HepG2 (cell line): ENCODE results near the gene ARHGAP9. TPM values are rescaled to one million over a fixed set of nuclear protein-coding genes. Genes with fewer than 3 reads are reported as not detected.
"Not testable (repeated sequence)": the region's sequence is repeated elsewhere in the genome, so short reads cannot be mapped to it uniquely, and the experiment has no call there.

Experiments used
- ATAC-seq: fragments of 200-7000 bp; cut with Tn5 transposase; 3 replicates; pipeline ENCODE4 v1.9.1; 2020; ENCODE audit warnings: mild to moderate bottlenecking, moderate library complexity
- BruUV-seq: library from RNA; stranded (reverse); fragments of 400-500 nt; replicated peaks from 2 replicates; lab custom pipeline; 2021; lab: Mats Ljungman, UMichigan
- CTCF ChIA-PET: fragments of 300-600 bp; formaldehyde crosslinking; extraction: SDS; loops from one replicate; lab custom pipeline; 2021; ENCODE audit warnings: low total read pairs, inconsistent platforms, low intra/inter-chr PET ratio; lab: Yijun Ruan, JAX
- POLR2A ChIA-PET: fragments of 350-600 bp; sonication (Branson Sonifier 250); formaldehyde crosslinking; loops from one replicate; lab custom pipeline; 2020; ENCODE audit warnings: antibody characterized with exemption, inconsistent platforms; lab: Yijun Ruan, JAX
- DNase-seq: peaks from one replicate; pipeline ENCODE4 v3.0.0-alpha.2; 2015; ENCODE audit warnings: low spot score
- FAIRE-seq: peaks from 3 replicates; lab custom pipeline; 2011; peaks lifted over from hg19 to GRCh38; lab: Jason Lieb, UNC
- H2AFZ ChIP-seq: one replicate; pipeline ENCODE4 v1.6.1; 2011; ENCODE audit warnings: low read length, inconsistent platforms
- H3K27ac ChIP-seq: fragments of 300-600 bp; 3 replicates; pipeline ENCODE4 v1.8.0; 2011; ENCODE audit warnings: mixed run types, mild to moderate bottlenecking, mixed read lengths, low read length, inconsistent platforms; ENCODE audit not compliant: insufficient read depth; ENCODE audit errors: extremely low read length
- H3K27me3 ChIP-seq, 2 experiments: fragments of 200-600 bp in 1 of 2; 2 replicates in 1 of 2; 3 replicates in 1 of 2; pipeline versions ENCODE4 v1.6.0 to v1.8.0; 2011; ENCODE audit warnings: low read length in 2 of 2, mild to moderate bottlenecking in 2 of 2, moderate library complexity in 2 of 2, inconsistent platforms in 1 of 2; ENCODE audit not compliant: insufficient read depth in 2 of 2, control insufficient read depth in 1 of 2
- H3K36me3 ChIP-seq, 2 experiments: fragments of 200-600 bp in 1 of 2; replicated peaks in 1 of 2; 2 replicates in 1 of 2; 3 replicates in 1 of 2; pipeline versions ENCODE4 v1.5.1 to v1.8.0; 2011; ENCODE audit warnings: low read length in 2 of 2, inconsistent platforms in 1 of 2; ENCODE audit not compliant: insufficient read depth in 2 of 2, control insufficient read depth in 1 of 2
- H3K4me1 ChIP-seq: 2 replicates; pipeline ENCODE4 v1.5.1; 2012; ENCODE audit warnings: low read length, inconsistent platforms; ENCODE audit not compliant: insufficient read depth
- H3K4me2 ChIP-seq: 2 replicates; pipeline ENCODE4 v1.6.0; 2011; ENCODE audit warnings: low read depth, low read length, inconsistent platforms
- H3K4me3 ChIP-seq, 3 experiments: fragments of 200-600 bp in 1 of 3; sonication (generic), shearing (Covaris generic) in 1 of 3; replicated peaks in 1 of 3; 2 replicates each; pipeline ENCODE4 v1.5.1; 2011 to 2016; ENCODE audit warnings: low read length in 3 of 3, inconsistent platforms in 2 of 3, low read depth in 2 of 3, mild to moderate bottlenecking in 2 of 3, control low read depth in 1 of 3, mixed read lengths in 1 of 3; ENCODE audit not compliant: insufficient read depth in 1 of 3
- H3K79me2 ChIP-seq: one replicate; pipeline ENCODE4 v1.6.1; 2011; ENCODE audit warnings: low read length, inconsistent platforms; ENCODE audit not compliant: insufficient read depth
- H3K9ac ChIP-seq: 2 replicates; pipeline ENCODE4 v1.6.0; 2011; ENCODE audit warnings: mild to moderate bottlenecking, low read depth, low read length, inconsistent platforms; ENCODE audit not compliant: insufficient read depth
- H3K9me3 ChIP-seq: 2 replicates; pipeline ENCODE4 v1.5.1; 2012; ENCODE audit warnings: mild to moderate bottlenecking, low read length
- H4K20me1 ChIP-seq: 2 replicates; pipeline ENCODE4 v1.6.0; 2011; ENCODE audit warnings: inconsistent platforms, mild to moderate bottlenecking, low read length, moderate library complexity; ENCODE audit not compliant: insufficient read depth
- RBFOX2 ChIP-seq: fragments of 200-400 bp; formaldehyde crosslinking; IDR thresholded peaks from 2 replicates; pipeline ENCODE4 v1.6.1; 2017; ENCODE audit warnings: low read depth, mild to moderate bottlenecking, low read length
- SAP130 ChIP-seq: IDR thresholded peaks from 2 replicates; pipeline ENCODE4 v1.6.1; 2016; ENCODE audit warnings: low read depth
- ZMYM4 ChIP-seq: sonication (generic); formaldehyde crosslinking; IDR thresholded peaks from 2 replicates; pipeline ENCODE4 v1.8.1; 2023; ENCODE audit warnings: mild to moderate bottlenecking, missing genetic modification reagents
- ZNF550 ChIP-seq: sonication (generic); formaldehyde crosslinking; IDR thresholded peaks from 2 replicates; pipeline ENCODE4 v1.4.0; 2020; ENCODE audit warnings: mild to moderate bottlenecking, missing genetic modification reagents, borderline replicate concordance
- WGBS: methylation state at CpG from one replicate; pipeline ENCODE4 v1.1.6; 2017; ENCODE audit warnings: low lambda C conversion rate; 5-methylcytosine and 5-hydroxymethylcytosine counted together
- in situ Hi-C: cut with HindIII; loops from 2 replicates; pipeline ENCODE4 v1.10.0; 2017; ENCODE audit warnings: low pct_unique_long_range_greater_than_20kb; ENCODE audit not compliant: extremely low pct_ligation_motif_present
- intact Hi-C: fragments of 100-400 bp; cut with micrococcal nuclease; formaldehyde crosslinking; loops from one replicate; pipeline ENCODE4 v1.10.0; 2022; ENCODE audit not compliant: unreplicated experiment
- polyA plus RNA-seq, 8 experiments: library from polyadenylated mRNA; depleted of rRNA in 3 of 8; stranded (reverse) in 7 of 8; unstranded in 1 of 8; fragments of >200 nt; fragmentation: Illumina TruSeq in 4 of 8; extraction: Trizol in 4 of 8; gene quantifications; 2 replicates each; pipeline versions ENCODE4 v1.2.1 to v1.2.3, GENCODE V29; 2011 to 2016; ENCODE audit warnings: low read depth in 4 of 8, missing spikeins in 1 of 8, mixed read lengths in 1 of 8; ENCODE audit not compliant: insufficient read depth in 1 of 8
- total RNA-seq, 5 experiments: library from RNA; depleted of rRNA; stranded (reverse); fragments of >200 nt; fragmentation: Illumina TruSeq; extraction: Trizol; gene quantifications; 2 replicates each; pipeline ENCODE4 v1.2.3, GENCODE V29; 2016; ENCODE audit warnings: low read depth in 1 of 5

ARHGAP9 gene
- total and polyA plus RNA-seq, 2 of the 13 experiments (the other 11 are each of a cell fraction or from before 2014, with no cell fraction given): 0.18 to 1.2 TPM

GRCh38 chr12:57495051-57495701 is 15.5 kb upstream of the ARHGAP9 start:
- peaks cover 23 to 49% of the 10 kb centered on the region in 2 experiments for H3K36me3 ChIP-seq
- H3K4me1 ChIP-seq: peaks cover 13% of the 10 kb centered on the region
- H3K9me3 ChIP-seq, ATAC-seq, intact Hi-C loops, CTCF ChIA-PET, H3K79me2 ChIP-seq, H2AFZ ChIP-seq, H4K20me1 ChIP-seq, POLR2A ChIA-PET, in situ Hi-C loops, FAIRE-seq, H3K4me2 ChIP-seq, BruUV-seq, DNase-seq, H3K27ac ChIP-seq, H3K4me3 ChIP-seq, H3K9ac ChIP-seq, H3K27me3 ChIP-seq: not testable (repeated sequence)
- TF ChIP-seq RBFOX2: peak; percentile 56
- 99% methylated on average over 18 of the region's 48 CpGs for WGBS

- Histone ChIP-seq H3K4me1 (peaks cover 28% of the 10 kb centered on the region), H2AFZ (no peak overlapping the region), H3K79me2 (peaks cover 23% of the 10 kb centered on the region), H3K36me3 (peaks cover 19 to 39% of the 10 kb centered on the region in 2 experiments), H3K9me3 (no peaks in the 10 kb centered on the region), H3K4me3 (no peak overlapping the region), H4K20me1 (peaks cover 8% of the 10 kb centered on the region), H3K27ac (peak overlapping the region; percentile 1), H3K27me3 (peaks cover 0 to 4% of the 10 kb centered on the region in 2 experiments; a peak in 1 of 5 replicates), H3K9ac (no peak overlapping the region)
- TSS peak; percentile 22 for BruUV-seq
- FAIRE-seq (peak; percentile 88), ATAC-seq (peak; percentile 71), DNase-seq (peak; percentile 44)
- intact Hi-C loops (no loop called here), in situ Hi-C loops (no loop called here)
- CTCF ChIA-PET: interaction anchor here (1.1 kb wide), 1 partner anchor 131 kb away, joined by 3 read pairs; no protein-coding TSS in a partner anchor
- 86% methylated on average over 15 of the region's 15 CpGs for whole genome bisulfite sequencing
- TF ChIP-seq ZMYM4: no peak
- TF ChIP-seq SAP130 (CRISPR knock-in tag): 0 out of 2 replicates have a peak, but pooled peaks have one; percentile 16
- no peak for TF ChIP-seq ZNF550 (CRISPR knock-in tag)
- TF ChIP-seq, all 625 proteins: peak for 1
- H3K4me2 ChIP-seq: no peak overlapping the region
- POLR2A ChIA-PET: interaction anchor here (0.8 to 3.4 kb wide), 3 partner anchors 10 to 36 kb away, joined by 3 to 15 read pairs (median 4); partner anchors contain the start of genes DDIT3 and INHBE
Observed at GRCh38 chr12:57491393-57492280, 12.0 kb upstream of the ARHGAP9 start.
